A549 (cell line): ENCODE results near the gene MAML2.

Experiments used
- CBX8 ChIP-seq: fragments of 200-600 bp; sonication (generic); IDR thresholded peaks from 2 replicates; pipeline ENCODE4 v1.6.1; 2016
- EP300 ChIP-seq, 2 experiments: fragments of >200 bp; sonication (Bioruptor Twin); formaldehyde crosslinking; IDR thresholded peaks; 2 replicates in 1 of 2; 3 replicates in 1 of 2; pipeline ENCODE4 v1.6.1; 2016 to 2017
- FOSL2 ChIP-seq, 2 experiments: fragments of 450-650 bp in 1 of 2; fragments of >200 bp in 1 of 2; sonication (Bioruptor Twin) in 1 of 2; formaldehyde crosslinking; IDR thresholded peaks; 2 replicates each; pipeline versions ENCODE4 v1.5.0 to v1.6.1; 2016 to 2020; ENCODE audit warnings: mild to moderate bottlenecking in 1 of 2, moderate library complexity in 1 of 2
- HDAC2 ChIP-seq: fragments of 200-600 bp; sonication (generic); IDR thresholded peaks from 2 replicates; pipeline ENCODE4 v1.6.1; 2016
- JUN ChIP-seq, 2 experiments: fragments of >200 bp; sonication (Bioruptor Twin); formaldehyde crosslinking; IDR thresholded peaks; 2 replicates in 1 of 2; 3 replicates in 1 of 2; pipeline ENCODE4 v1.6.1; 2016 to 2017
- POLR2A ChIP-seq: IDR thresholded peaks from 2 replicates; pipeline ENCODE4 v1.6.1; 2012; ENCODE audit warnings: mild to moderate bottlenecking, low read length
- POLR2AphosphoS2 ChIP-seq: conservative IDR thresholded peaks from 2 replicates; pipeline ENCODE4 v1.6.1; 2012; ENCODE audit warnings: low read length, improper control_type of control experiment, inconsistent platforms
- RARB ChIP-seq: fragments of 250-450 bp; sonication (Bioruptor Pico); IDR thresholded peaks from 2 replicates; pipeline ENCODE4 v1.8.0; 2021; ENCODE audit warnings: mild to moderate bottlenecking, moderate library complexity
- RCOR1 ChIP-seq: fragments of 150-350 bp; IDR thresholded peaks from 2 replicates; pipeline ENCODE4 v1.6.1; 2014; ENCODE audit warnings: antibody characterized with exemption, low read length, low read depth
- RNF2 ChIP-seq: fragments of 200-600 bp; sonication (generic); IDR thresholded peaks from 2 replicates; pipeline ENCODE4 v1.6.1; 2016; ENCODE audit warnings: low read depth, mild to moderate bottlenecking, antibody characterized with exemption, moderate library complexity, borderline replicate concordance
- SREBF2 ChIP-seq: fragments of 450-650 bp; IDR thresholded peaks from 2 replicates; pipeline ENCODE4 v1.6.1; 2014; ENCODE audit warnings: mild to moderate bottlenecking, moderate library complexity
- ZNF302 ChIP-seq: fragments of 250-450 bp; sonication (Bioruptor Pico); IDR thresholded peaks from 2 replicates; pipeline ENCODE4 v1.9.0; 2021; ENCODE audit warnings: inconsistent platforms, mild to moderate bottlenecking, moderate library complexity
- TF ChIP-seq, protein P1 (sequence below): fragments of >200 bp; sonication (Bioruptor Twin); formaldehyde crosslinking; IDR thresholded peaks from 3 replicates; pipeline ENCODE4 v1.5.1; 2016
- TF ChIP-seq, protein P2 (sequence below): fragments of 200-600 bp; sonication (generic); IDR thresholded peaks from 2 replicates; pipeline ENCODE4 v1.6.1; 2016; ENCODE audit warnings: antibody characterized with exemption, mild to moderate bottlenecking, moderate library complexity

DNA sequence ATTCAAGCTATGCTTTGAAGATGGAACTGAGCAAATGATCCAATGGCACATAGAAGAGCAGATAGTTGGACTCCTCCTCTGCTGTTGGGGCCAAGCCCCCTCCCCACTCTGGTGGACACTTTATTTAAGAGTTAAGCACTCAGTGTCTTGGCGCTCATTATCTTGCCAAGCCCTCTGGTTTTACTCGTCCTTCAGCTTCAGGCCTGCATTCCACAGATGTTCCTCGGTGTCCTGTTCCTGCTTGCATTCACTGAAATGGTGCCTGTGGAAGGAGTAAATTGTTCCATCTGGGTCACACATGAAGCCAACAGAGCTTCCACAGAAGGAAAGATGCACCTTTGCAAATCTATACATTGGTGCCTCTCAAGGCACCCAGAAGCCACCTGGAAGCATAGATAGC lies 26.1 kb downstream of the MAML2 start:
- TF ChIP-seq, protein P1, sequence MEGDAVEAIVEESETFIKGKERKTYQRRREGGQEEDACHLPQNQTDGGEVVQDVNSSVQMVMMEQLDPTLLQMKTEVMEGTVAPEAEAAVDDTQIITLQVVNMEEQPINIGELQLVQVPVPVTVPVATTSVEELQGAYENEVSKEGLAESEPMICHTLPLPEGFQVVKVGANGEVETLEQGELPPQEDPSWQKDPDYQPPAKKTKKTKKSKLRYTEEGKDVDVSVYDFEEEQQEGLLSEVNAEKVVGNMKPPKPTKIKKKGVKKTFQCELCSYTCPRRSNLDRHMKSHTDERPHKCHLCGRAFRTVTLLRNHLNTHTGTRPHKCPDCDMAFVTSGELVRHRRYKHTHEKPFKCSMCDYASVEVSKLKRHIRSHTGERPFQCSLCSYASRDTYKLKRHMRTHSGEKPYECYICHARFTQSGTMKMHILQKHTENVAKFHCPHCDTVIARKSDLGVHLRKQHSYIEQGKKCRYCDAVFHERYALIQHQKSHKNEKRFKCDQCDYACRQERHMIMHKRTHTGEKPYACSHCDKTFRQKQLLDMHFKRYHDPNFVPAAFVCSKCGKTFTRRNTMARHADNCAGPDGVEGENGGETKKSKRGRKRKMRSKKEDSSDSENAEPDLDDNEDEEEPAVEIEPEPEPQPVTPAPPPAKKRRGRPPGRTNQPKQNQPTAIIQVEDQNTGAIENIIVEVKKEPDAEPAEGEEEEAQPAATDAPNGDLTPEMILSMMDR, result no peak
- TF ChIP-seq HDAC2 (no peak), SREBF2 (no peak), POLR2AphosphoS2 (no peak), RCOR1 (no peak), POLR2A (no peak), EP300 (IDR thresholded peaks at IDR 0.05) (no peak), RARB (CRISPR knock-in tag) (no peak), JUN (IDR thresholded peaks at IDR 0.05) (no peak), CBX8 (no peak), RNF2 (no peak), ZNF302 (CRISPR knock-in tag) (no peak), FOSL2 (IDR thresholded peaks at IDR 0.05) (no peak), FOSL2 (CRISPR knock-in tag; IDR thresholded peaks at IDR 0.05) (no peak)
- TF ChIP-seq, protein P2, sequence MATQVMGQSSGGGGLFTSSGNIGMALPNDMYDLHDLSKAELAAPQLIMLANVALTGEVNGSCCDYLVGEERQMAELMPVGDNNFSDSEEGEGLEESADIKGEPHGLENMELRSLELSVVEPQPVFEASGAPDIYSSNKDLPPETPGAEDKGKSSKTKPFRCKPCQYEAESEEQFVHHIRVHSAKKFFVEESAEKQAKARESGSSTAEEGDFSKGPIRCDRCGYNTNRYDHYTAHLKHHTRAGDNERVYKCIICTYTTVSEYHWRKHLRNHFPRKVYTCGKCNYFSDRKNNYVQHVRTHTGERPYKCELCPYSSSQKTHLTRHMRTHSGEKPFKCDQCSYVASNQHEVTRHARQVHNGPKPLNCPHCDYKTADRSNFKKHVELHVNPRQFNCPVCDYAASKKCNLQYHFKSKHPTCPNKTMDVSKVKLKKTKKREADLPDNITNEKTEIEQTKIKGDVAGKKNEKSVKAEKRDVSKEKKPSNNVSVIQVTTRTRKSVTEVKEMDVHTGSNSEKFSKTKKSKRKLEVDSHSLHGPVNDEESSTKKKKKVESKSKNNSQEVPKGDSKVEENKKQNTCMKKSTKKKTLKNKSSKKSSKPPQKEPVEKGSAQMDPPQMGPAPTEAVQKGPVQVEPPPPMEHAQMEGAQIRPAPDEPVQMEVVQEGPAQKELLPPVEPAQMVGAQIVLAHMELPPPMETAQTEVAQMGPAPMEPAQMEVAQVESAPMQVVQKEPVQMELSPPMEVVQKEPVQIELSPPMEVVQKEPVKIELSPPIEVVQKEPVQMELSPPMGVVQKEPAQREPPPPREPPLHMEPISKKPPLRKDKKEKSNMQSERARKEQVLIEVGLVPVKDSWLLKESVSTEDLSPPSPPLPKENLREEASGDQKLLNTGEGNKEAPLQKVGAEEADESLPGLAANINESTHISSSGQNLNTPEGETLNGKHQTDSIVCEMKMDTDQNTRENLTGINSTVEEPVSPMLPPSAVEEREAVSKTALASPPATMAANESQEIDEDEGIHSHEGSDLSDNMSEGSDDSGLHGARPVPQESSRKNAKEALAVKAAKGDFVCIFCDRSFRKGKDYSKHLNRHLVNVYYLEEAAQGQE, result no peak
